ENCODE results near the gene TAC4.
"Not testable (repeated sequence)": the region's sequence is repeated elsewhere in the genome, so short reads cannot be mapped to it uniquely, and the experiment has no call there.

Gene TAC4

DNA sequence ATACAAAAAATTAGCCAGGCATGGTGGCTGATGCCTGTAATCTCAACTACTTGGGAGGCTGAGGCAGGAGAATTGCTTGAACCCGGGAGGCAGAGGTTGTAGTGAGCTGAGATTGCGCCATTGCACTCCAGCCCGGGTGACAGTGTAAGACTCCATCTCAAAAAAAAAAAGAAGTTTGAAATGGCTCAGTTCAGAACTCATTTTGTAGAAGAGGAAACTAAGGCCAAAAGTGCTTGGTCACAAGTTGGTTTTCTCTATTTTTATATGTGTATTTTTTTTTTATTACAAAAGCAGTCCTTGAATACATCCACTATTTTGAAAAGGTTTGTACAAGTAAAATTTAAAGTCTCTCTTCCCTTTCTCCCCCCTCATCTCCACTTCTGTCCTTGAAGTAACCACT is 5.5 kb downstream of the TAC4 start:
- DNase-seq, result no peak

GRCh38 chr17:49841548-49841947 is 6.3 kb downstream of the TAC4 start:
- DNase-seq, result no peak

- peak; percentile 47 for DNase-seq
Measured at GRCh38 chr17:49839455-49839854, 8.4 kb downstream of the TAC4 start.

GRCh38 chr17:49836111-49837030 is 11.5 kb downstream of the TAC4 start:
- DNase-seq, result no peak

DNA sequence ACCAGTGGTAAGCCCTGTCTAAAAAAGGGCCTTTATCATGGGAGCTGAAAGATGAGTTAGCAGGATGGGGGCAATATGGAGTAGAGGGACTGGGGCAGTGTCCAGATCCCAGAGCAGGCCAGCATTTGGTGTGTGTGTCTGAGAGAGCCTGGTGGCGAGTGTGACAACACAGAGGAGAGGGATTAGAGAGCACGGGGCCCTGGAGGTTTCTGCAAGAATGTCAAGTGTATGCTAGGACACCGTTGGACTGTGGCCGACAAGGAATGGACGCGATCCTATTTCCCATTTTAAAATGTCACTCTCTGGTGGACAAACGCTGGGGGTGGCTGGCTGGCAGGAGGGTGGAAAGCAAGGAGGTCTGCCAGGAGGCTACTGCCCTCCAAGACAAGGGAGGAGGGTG is 12.4 kb downstream of the TAC4 start:
- DNase-seq, result no peak

- no peak for DNase-seq
Measured at GRCh38 chr17:49834118-49834743, 13.6 kb downstream of the TAC4 start.

- DNase-seq, result peak; percentile 55
Measured at GRCh38 chr17:49832840-49833599, 14.8 kb downstream of the TAC4 start.

DNA sequence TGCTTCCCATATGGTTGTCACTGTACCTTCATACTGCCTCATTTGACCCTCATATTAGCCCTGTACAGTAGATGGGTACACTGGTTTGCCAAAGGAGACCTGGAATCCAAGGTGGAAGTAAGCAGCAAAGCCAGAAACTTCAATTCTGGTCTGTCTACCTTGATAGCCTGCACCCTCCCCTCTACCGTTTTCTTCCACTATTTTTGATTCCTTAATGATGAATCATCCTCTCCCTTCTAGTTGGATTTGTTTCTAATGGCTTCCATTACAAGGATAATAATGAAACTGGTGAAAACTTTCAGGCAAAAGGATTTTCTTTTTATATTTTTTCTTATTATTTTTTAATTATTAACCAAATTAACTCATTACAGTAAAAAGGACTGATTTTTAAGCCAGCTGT is 17.3 kb downstream of the TAC4 start:
- DNase-seq, result no peak

DNA sequence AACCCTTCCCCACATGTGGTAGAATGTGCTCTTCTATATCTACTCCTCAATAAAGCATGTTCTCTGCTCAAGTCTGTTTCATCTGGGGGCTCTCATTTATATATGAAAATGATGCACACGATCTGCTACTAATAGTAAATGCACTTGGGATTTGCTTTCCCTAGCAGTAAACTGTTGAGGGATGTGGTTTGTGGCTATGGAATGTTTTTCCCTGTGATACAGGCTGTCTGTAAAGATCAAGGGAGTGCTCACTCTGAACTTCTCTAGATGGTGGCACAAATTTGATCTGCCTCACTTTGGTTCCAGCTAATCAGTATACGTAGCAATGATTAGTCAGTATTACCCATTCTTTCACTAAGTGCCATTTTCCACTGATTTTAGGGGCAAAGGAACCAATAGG is 18.8 kb downstream of the TAC4 start:
- DNase-seq, result no peak

DNA sequence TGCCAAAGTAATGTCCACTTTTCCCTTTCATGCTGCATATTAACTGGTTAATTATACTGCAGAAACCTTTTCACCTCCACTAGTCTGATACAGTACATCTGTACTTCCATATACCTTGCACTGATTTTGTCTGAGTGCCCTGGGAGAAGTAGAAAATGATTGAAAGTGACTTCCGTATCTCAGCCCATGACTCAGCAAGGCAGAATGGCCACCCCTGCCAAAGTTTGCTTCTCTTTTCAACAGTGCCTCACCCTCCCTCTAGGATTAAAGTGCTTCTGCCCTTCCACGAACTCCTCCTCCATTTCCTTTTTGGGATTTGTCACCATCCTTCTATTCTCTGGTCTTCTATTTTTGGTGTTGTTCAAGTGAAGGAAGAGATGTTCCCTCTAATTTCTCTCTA is 19.5 kb downstream of the TAC4 start:
- not testable (repeated sequence) for DNase-seq

- DNase-seq, result no peak
Measured at GRCh38 chr17:49825645-49826044, 22.2 kb downstream of the TAC4 start.

GRCh38 chr17:49823614-49824013 is 24.3 kb downstream of the TAC4 start:
- DNase-seq, result no peak

DNA sequence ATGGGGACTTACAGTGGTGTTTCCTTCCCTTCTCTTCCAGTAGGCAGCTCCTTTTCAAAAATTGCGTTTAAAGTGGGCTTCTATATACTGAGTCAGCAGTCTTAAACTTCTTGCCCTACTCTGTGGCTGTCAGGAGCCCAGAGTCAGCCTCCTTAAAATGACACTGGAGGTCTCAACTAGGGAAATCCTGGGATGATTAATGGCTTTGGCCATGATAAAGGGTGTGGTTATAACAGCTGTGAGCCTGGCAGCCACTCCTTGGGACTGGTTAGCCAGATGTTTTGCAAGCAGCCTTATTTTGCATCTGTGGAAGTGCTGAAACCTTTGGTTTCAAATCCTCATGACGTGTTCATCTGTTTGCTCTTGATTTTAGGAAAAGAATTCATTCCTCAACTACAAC is 25.0 kb downstream of the TAC4 start:
- DNase-seq, result peak; percentile 33

DNA sequence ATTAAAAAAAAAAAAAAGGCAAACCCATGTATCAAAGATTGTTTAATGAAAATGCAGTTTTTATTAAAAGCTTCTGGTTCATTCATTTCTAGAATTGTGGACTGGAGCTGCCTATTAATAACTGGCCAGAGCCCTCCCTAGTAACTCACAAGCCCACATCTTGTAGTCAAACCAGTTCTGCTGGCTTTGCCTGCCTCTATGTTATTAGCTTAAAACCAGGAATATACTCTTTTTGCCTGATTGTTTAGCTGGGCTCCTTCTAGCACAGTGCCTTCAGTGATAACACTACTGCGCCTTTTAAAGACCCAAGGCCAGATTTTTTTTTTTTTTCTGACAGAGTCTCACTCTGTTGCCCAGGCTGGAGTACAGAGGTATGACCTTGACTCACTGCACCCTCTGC is 26.0 kb downstream of the TAC4 start:
- no peak for DNase-seq

DNA sequence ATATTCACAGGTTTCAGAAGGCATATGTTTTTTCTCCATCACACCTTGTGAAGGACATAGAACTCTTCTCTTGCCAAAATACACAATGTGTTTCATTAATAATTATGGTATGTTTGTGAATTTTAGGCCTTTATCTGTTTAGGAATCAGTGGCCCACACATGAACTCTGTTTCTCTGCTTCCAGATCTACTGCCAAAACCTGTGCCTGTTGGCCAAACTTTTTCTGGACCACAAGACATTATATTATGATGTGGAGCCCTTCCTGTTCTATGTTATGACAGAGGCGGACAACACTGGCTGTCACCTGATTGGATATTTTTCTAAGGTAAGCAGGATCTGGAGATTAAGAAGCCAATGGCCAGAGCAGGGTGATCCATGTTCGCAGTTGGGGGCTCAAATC is 26.4 kb downstream of the TAC4 start:
- DNase-seq, result no peak

DNA sequence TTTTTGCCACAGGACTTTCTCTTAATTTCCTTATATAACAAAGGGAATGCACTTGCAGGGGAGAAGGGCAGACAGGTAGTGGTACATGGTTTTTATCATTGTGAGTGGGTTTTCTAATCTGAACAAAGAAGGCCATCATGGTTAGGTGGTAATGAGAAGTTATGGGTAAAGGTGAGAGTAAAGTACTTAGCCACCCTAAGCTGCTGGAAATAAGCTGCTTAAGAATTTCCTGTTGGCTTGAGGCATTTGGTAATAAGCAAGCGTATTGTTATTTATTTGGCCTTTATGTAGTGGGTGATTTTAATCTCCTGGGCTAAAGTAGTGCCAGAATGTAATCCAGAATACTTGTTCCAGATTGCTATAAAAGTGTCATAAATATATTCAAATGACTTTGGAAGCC is 27.1 kb downstream of the TAC4 start:
- no peak for DNase-seq

DNA sequence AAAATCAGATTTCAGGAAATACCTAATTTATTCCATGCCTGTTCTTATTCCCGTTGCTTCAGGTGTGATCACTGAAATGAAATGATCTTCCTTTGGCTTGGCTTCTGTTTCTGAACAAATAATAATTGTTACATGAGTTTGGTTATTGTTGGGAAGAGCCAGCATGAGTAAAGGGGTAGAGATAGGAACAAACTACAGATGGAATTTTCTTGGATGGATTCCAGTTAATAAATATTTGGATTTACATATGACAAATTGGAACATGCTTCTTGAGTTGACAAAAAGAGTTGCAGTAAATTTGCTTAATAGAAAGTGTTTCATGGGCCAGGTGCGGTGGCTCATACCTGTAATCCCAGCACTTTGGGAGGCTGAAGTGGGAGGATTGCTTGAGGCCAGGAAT is 28.2 kb downstream of the TAC4 start:
- no peak for DNase-seq

GRCh38 chr17:49819138-49819537 is 28.7 kb downstream of the TAC4 start:
- DNase-seq, result peak; percentile 30

GRCh38 chr17:49817993-49818392 is 29.9 kb downstream of the TAC4 start:
- no peak for DNase-seq

DNA sequence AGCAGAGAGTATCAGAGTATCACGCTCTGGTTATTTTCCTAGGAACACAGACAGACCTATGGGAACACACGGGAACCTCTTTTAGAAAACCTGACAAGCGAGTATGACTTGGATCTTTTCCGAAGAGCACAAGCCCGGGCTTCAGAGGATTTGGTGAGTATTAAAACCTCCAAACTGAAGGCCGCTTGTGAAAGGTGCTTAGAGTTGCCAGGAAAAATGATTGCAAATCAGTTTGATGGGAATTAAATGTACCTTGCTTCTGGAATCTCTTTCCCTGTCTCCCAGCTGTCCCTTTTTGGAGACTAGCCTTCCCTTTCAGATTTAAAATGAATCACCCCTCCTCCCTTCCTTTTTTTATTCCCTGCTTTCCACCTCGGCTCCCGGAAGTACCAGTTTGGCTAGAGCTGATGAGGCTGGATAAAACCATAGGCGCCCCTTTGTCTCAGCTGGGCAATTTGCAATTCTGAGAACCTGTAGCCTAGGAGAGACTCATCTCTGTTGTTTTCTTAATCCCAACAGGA is 32.0 kb downstream of the TAC4 start:
- DNase-seq, result no peak

GRCh38 chr17:49814781-49815529 is 32.9 kb downstream of the TAC4 start:
- DNase-seq, result no peak

DNA sequence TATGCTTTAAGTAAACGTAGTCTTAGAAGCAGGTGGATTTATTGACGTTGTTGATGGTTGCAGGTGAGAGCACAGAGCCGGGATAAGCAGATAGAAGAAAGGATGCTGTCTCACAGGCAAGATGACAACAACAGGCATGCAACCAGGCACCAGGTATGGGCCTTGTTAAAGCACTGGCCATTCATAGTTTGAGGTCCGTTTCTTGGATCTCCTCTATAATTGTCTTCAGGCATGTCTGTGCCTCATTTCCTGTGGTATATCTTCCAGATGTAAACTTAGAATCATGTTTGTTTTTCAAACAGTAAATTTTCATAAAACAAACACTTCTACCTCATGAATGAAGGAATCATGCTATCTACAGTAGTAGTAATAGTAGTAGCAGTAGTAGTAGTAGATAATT is 38.8 kb downstream of the TAC4 start:
- no peak for DNase-seq

- no peak for DNase-seq
Measured at GRCh38 chr17:49798738-49799137, 49.1 kb downstream of the TAC4 start.
